ENCODE data around the gene CCDC83. TPM values are rescaled to one million over a fixed set of nuclear protein-coding genes. Genes with fewer than 3 reads are reported as not detected.
"Not testable (repeated sequence)": the region's sequence is repeated elsewhere in the genome, so short reads cannot be mapped to it uniquely, and the experiment has no call there.

CCDC83 gene
- total RNA-seq, 1 donor from 2014 or later: not detected

DNA sequence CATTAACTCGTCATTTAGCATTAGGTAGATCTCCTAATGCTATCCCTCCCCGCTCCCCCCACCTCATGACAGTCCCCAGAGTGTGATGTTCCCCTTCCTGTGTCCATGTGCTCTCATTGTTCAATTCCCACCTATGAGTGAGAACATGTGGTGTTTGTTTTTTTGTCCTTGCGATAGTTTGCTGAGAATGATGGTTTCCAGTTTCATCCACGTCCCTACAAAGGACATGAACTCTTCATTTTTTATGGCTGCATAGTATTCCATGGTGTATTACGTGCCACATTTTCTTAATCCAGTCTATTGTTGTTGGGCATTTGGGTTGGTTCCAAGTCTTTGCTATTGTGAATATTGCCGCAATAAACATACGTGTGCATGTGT lies 96.9 kb downstream of the CCDC83 start:
- ATAC-seq; intact Hi-C loops (cut with DNase I); DNase-seq (ENCODE audit: low spot score): not testable (repeated sequence)

DNA sequence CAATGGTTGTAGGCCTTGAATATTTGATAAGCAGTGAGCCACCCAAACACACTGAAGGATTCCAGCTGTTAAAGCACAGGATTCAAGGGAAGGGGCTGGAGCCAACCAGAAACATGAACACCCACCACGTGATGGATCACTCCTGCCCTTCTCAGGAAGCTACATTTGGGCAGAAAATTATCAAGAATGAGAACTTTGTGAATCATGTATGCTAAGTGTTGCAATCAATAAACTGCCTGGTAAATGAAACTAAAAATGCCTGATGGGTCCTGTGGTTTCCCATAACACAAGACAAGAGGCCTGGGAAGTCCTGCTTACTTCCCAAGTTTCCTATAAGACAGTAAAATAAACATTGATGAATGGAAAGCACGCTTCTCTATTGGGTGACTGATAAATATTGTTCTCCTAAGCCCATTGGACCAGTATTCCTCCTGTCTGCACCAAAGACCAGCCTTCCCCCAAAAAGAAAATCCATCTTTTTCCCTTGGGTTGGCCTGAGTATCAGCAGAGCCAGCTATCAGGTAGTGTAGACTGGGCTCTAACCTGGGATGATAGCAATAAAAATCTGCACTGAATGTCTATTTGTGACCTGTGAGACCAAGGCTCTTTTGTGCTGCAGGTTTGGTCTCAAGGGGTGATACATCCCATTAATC lies 98.4 kb downstream of the CCDC83 start:
- DNase-seq (ENCODE audit: low spot score) (no peak), ATAC-seq (peak; percentile 4)
- intact Hi-C loops (cut with DNase I): no loop called here

GRCh38 chr11:85955531-85955930 lies 100.3 kb downstream of the CCDC83 start:
- no peak for DNase-seq (ENCODE audit: low spot score)
- intact Hi-C loops (cut with DNase I): no loop called here
- ATAC-seq: peak; percentile 78

DNA sequence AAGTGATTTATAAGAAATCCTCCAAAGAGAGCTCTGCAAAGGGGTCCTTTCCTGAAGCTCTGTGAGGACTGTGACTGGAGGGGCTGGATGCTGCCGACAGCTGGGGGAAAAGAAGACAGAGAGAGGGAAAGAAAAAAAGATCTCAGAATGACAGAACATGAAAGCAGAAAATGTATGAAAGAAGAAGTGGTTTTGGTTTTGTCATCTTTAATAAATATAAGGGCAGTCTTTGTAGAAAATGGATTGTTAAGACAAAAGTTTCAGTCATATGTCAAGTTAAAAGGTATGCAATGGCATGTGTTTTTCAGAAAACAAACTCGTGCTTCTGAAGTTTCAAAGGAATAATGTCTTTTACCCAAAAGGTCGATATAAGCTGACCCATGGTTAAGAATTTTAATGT lies 105.5 kb downstream of the CCDC83 start:
- intact Hi-C loops (cut with DNase I): no loop called here
- no peak for ATAC-seq
- no peak for DNase-seq (ENCODE audit: low spot score)

- no peak for ATAC-seq
- intact Hi-C loops (cut with DNase I): no loop called here
- DNase-seq (ENCODE audit: low spot score): no peak
These were observed 105.9 kb downstream of the CCDC83 start for GRCh38 chr11:85961130-85961529.

DNA sequence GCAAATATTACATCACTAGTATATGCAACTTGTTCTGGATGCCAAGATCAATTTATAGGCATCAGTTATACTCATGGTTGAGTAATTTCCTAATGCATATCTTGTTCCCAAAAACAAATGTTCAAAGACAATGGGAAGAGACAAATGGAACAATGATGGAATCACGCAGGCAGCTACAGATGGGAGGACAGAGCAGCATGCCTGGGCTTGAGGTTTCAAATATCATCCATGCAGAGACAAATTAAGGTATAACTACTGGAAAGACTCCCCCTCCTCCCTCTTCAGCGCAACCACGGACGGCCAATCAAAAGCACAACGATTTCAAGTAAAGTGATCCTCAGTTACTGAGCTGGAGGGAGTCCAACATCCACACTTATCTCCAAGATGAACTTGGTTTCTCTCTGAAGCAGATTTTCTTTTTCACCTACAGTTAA lies 106.8 kb downstream of the CCDC83 start:
- intact Hi-C loops (cut with DNase I): no loop called here
- no peak for DNase-seq (ENCODE audit: low spot score)
- ATAC-seq: no peak

DNA sequence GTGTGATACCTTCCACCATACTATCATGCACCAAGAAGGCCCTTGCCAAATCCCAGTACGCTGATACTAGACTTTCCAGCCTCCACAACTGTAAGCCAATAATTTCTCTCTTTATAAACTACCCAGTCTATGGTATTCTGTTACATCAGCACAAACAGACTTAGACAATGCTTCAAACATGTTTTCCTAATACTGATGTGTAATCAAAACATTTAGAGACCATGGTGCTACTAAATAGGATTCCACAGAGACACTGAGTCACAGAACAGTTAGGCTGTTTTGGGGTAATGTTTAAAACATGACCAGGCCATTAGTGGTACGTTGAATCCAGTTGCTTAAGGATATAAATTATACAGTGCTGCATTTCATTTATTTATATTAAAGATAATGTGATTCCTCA lies 110.0 kb downstream of the CCDC83 start:
- intact Hi-C loops (cut with DNase I): no loop called here
- no peak for ATAC-seq
- no peak for DNase-seq (ENCODE audit: low spot score)

- DNase-seq (ENCODE audit: low spot score) (no peak), ATAC-seq (peak; percentile 64)
- intact Hi-C loops (cut with DNase I): no loop called here
These were observed 112.3 kb downstream of the CCDC83 start for GRCh38 chr11:85967457-85967856.

Other genes with a start within 250 kb of the CCDC83 start
- 17.3 TPM for gene DLG2, start 228.0 kb upstream of the CCDC83 start, total RNA-seq
- 40.5 TPM for gene TMEM126B, start 226.8 kb upstream of the CCDC83 start, total RNA-seq
- gene TMEM126A, start 207.4 kb upstream of the CCDC83 start, total RNA-seq: 23.3 TPM
- 57.8 TPM for gene CREBZF, start 190.3 kb upstream of the CCDC83 start, total RNA-seq
- gene CCDC89, start 169.2 kb upstream of the CCDC83 start, total RNA-seq: 1.2 TPM
- 24.6 TPM for gene SYTL2, start 44.2 kb upstream of the CCDC83 start, total RNA-seq
- 314 TPM for gene PICALM, start 213.7 kb downstream of the CCDC83 start, total RNA-seq